Measurements from ENCODE around the gene CAMSAP1. TPM values are rescaled to one million over a fixed set of nuclear protein-coding genes. Genes with fewer than 3 reads are reported as not detected.
A peak's percentile ranks its signal among the peaks of the same experiment; 100 is the strongest.

The CAMSAP1 gene
- total and polyA plus RNA-seq, 9 of the 15 experiments (the other 6 are each of a cell fraction or from before 2014, with no cell fraction given): 1.5 to 28.8 (median 14.3) TPM

DNA sequence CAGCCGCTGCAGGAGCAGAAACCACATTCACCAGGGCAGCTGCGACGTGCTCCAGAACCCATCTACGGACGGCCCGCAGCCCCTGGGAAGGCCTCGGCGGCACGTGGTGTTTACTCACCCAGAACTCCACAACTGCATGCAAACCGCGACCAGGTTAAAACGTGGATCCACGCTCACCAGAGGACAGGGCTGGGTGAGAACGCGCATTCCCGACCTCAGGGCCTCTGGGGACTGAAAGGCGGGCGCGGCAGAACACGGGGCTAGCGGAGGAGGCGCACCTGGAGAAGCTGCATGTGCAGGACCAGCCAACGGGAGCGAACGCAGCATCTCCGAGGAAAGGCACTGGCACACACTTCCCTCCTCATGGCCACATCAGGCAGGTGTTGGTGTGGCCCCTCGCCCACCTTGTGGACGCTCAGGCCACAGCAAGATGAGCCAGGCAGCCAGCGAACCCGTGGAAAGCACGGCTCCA, 24.0 kb upstream of the CAMSAP1 start:
- Histone ChIP-seq H3K9ac (ENCODE audit: insufficient read depth in 1 of 2, low read depth in 2 of 2, low read length in 2 of 2) (peak overlapping the region in 1 of 2 experiments; percentile 2; a peak in 1 of 4 replicates), H3K4me1 (replicated peaks in 1 of 2; ENCODE audit: control insufficient read depth in 2 of 2, insufficient read depth in 2 of 2, low read length in 2 of 2) (peaks cover 0 to 58% of the 10 kb centered on the region in 2 experiments; a peak in 2 of 5 replicates), H3K9me1 (ENCODE audit: control insufficient read depth, insufficient read depth, low read length) (peaks cover 3% of the 10 kb centered on the region), H3K9me3 (replicated peaks; ENCODE audit: control insufficient read depth, insufficient read depth, low read depth, low read length) (no peaks in the 10 kb centered on the region), H3K36me3 (ENCODE audit: control insufficient read depth, insufficient read depth, low read length) (peaks cover 95% of the 10 kb centered on the region), H3K4me3 (no peak overlapping the region), H4K20me1 (replicated peaks; ENCODE audit: control insufficient read depth, insufficient read depth, low read length) (peaks cover 48% of the 10 kb centered on the region; the same call in 1 of the 2 replicates), H3K27ac (ENCODE audit: extremely low read depth, low read depth, low read length) (no peak overlapping the region; the same call in 2 of the 3 replicates), H3K27me3 (ENCODE audit: control insufficient read depth in 2 of 2, insufficient read depth in 2 of 2, low read length in 2 of 2) (no peaks in the 10 kb centered on the region), H3K4me2 (ENCODE audit: insufficient read depth, low read length) (no peak overlapping the region), H2AFZ (ENCODE audit: low read depth, low read length) (no peak overlapping the region), H3K79me2 (ENCODE audit: control insufficient read depth, insufficient read depth, low read length) (peaks cover 65% of the 10 kb centered on the region)
- no peak for DNase-seq (ENCODE audit: extremely low read depth in 1 of 4, low spot score in 3 of 4)
- ChIA-PET CTCF (ENCODE audit: low intra/inter-chr PET ratio) (no interaction called here), POLR2A (interaction anchor here (0.9 to 2.0 kb wide), 4 partner anchors 10 to 41 kb away, joined by 3 to 7 read pairs (median 4); partner anchors contain the start of genes CAMSAP1 and UBAC1)
- 0 out of 3 replicates have a peak, but pooled peaks have one; percentile 3 for ATAC-seq
- FAIRE-seq: no peak
- no TSS peak for BruUV-seq (replicated peaks)
- intact Hi-C loops (cut with micrococcal nuclease) (no loop called here), in situ Hi-C loops (cut with MboI) (no loop called here)
- 94% methylated on average over 23 of the region's 31 CpGs for WGBS (ENCODE audit: insufficient coverage, low coverage, missing lambda C conversion rate)
- TF ChIP-seq POLR2G (IDR thresholded peaks at IDR 0.05; ENCODE audit: low read depth, low read length) (peak; percentile 86), RBM22 (IDR thresholded peaks at IDR 0.05; ENCODE audit: low read depth, low read length, poor library complexity, severe bottlenecking) (peak; percentile 94), TAF15 (IDR thresholded peaks at IDR 0.05; ENCODE audit: low read depth, low read length) (no peak), DIDO1 (tag; IDR thresholded peaks at IDR 0.05; ENCODE audit: low read depth) (no peak), POLR2A (conservative IDR thresholded peaks at IDR 0.05) (peak; percentile 58), LCOR (CRISPR knock-in tag; IDR thresholded peaks at IDR 0.05) (peak; percentile 11; the same call in 1 of the 2 replicates), ZFP1 (CRISPR knock-in tag; IDR thresholded peaks at IDR 0.05) (no peak), ZMIZ1 (IDR thresholded peaks at IDR 0.05; ENCODE audit: low read depth in 2 of 2, low read length in 2 of 2) (no peak), SRSF1 (IDR thresholded peaks at IDR 0.05; ENCODE audit: low read depth, low read length) (0 out of 2 replicates have a peak, but pooled peaks have one; percentile 40), BRD4 (IDR thresholded peaks at IDR 0.05) (no peak), RBFOX2 (IDR thresholded peaks at IDR 0.05; ENCODE audit: low read depth, low read length) (peak; percentile 57), SUPT5H (IDR thresholded peaks at IDR 0.05) (peak; percentile 19; the same call in 1 of the 2 replicates), RCOR1 (IDR thresholded peaks at IDR 0.05; ENCODE audit: borderline replicate concordance in 1 of 2, low read depth in 2 of 2, low read length in 2 of 2) (no peak), PKNOX1 (IDR thresholded peaks at IDR 0.05) (no peak)
- TF ChIP-seq, protein P1, sequence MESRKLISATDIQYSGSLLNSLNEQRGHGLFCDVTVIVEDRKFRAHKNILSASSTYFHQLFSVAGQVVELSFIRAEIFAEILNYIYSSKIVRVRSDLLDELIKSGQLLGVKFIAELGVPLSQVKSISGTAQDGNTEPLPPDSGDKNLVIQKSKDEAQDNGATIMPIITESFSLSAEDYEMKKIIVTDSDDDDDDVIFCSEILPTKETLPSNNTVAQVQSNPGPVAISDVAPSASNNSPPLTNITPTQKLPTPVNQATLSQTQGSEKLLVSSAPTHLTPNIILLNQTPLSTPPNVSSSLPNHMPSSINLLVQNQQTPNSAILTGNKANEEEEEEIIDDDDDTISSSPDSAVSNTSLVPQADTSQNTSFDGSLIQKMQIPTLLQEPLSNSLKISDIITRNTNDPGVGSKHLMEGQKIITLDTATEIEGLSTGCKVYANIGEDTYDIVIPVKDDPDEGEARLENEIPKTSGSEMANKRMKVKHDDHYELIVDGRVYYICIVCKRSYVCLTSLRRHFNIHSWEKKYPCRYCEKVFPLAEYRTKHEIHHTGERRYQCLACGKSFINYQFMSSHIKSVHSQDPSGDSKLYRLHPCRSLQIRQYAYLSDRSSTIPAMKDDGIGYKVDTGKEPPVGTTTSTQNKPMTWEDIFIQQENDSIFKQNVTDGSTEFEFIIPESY (CRISPR knock-in tag; IDR thresholded peaks at IDR 0.05): peak; percentile 93
